ENCODE measurements around the gene LIMCH1. TPM values are rescaled to one million over a fixed set of nuclear protein-coding genes. Genes with fewer than 3 reads are reported as not detected.
"Not testable (repeated sequence)": the region's sequence is repeated elsewhere in the genome, so short reads cannot be mapped to it uniquely, and the experiment has no call there.

Gene LIMCH1
- total RNA-seq, 1 donor from 2014 or later: not detected

DNA sequence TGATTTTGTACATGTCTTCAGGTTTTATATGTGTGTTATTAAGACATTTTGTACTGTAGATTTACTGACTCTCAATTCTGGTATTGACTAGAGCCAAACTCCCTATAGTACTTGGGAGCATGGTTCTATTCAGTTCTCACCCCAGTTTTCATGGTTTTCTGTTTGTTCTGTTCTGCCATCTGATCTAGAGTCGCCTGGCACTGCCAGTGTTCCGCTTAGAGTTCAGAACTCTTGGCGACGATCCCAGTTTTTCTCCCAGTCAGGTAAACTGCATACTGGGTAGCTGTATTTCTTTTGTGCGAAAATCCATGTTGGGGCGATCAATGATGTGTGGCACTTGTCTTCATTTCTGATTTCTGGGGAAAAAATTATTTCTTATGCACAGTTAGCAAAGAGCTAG is 132.6 kb downstream of the LIMCH1 start:
- intact Hi-C loops (cut with micrococcal nuclease): no loop called here

DNA sequence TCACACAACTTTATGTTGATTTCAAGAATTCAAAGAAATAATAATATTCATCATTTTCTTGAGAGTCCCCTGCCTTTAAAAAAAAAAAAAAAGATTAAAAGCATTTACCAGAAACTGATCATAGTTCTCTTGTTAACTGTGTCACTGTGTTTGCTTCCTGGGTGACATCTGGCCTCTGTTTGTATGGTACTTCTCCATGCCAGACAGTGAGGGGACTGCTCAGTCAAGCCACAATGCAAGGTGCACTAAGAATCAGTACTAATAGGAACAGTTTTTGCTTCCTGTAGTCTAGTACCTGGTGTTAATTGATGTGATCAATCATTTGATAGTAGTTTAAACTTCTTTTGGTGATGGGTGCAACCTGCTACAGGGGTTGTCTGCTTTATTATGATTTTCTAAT is 133.0 kb downstream of the LIMCH1 start:
- intact Hi-C loops (cut with micrococcal nuclease): no loop called here

DNA sequence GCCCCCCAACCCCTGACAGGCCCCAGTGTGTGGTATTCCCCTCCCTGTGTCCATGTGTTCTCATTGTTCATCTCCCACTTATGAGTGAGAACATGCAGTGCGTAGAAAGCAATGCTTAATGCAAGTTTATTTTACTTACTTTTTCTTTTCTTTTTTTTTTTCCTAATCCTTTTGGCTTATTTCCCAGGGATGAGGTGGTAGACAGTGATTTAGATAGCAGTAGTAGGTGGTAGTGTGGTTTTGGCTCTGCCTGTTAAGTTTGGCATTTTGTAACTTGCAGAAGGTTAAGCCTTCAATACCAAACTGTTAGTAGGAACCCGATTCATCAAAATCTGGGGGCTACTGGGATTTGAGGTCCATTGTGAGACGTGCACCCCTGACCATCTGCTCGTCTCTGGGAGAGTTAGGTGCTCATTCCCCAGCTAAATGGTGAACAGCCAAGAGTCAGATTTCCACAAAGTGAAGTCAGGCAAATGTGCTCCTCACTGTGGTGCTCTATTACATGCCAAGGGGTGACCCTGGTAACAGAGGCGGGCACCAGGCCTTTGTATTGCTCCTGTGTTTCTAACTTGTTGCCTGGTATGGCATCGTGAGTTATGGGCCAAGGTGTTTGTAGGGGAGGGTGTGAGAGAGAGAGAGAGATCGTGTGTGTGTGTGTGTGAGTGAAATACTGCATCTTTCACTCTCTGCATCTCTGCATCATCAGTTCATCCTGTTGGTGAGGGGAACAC is 140.3 kb downstream of the LIMCH1 start:
- intact Hi-C loops (cut with micrococcal nuclease): no loop called here

DNA sequence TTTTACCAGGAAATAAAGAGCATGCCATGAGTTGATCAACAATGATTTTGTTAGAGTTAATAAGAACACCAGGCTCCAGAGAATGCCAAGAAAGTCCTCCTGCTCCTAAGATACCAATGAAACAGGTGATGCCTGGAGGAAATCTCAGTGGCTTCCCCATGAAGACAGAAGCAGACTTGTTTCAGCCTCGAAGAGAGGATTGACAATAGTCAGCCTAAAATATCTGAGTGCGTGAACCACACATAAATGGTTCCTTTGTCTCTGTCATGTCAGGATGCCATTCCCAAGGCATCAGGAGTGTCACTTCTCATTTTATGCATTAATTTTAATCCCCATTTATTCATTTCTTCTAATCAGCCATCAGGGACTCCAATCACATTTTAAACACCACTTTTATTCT is 141.0 kb downstream of the LIMCH1 start:
- intact Hi-C loops (cut with micrococcal nuclease): no loop called here

- intact Hi-C loops (cut with micrococcal nuclease): no loop called here
These were observed 142.0 kb downstream of the LIMCH1 start for GRCh38 chr4:41679991-41680390.

GRCh38 chr4:41681054-41681453 is 143.1 kb downstream of the LIMCH1 start:
- intact Hi-C loops (cut with micrococcal nuclease): no loop called here

GRCh38 chr4:41683326-41683725 is 145.4 kb downstream of the LIMCH1 start:
- intact Hi-C loops (cut with micrococcal nuclease): no loop called here

DNA sequence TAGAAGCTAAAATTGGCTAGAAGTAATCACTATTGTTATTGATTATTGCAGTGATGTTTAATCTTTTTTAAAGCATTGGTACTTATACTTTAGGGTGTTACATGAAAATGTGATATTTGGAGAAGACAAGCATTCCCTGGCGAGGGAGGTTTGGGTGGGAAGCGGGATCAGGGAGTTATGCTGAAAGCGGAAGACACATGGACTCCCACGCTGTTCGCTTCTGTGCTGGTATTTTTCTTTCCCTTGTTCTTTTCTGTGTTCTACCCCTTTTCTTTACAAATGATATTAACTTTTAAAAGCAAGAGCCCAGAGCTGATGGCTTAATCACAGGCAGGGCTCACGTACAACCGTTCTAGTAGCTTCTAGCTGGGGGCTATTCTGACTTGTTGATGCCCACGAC is 148.9 kb downstream of the LIMCH1 start:
- intact Hi-C loops (cut with micrococcal nuclease): no loop called here

GRCh38 chr4:41687971-41688370 is 150.0 kb downstream of the LIMCH1 start:
- intact Hi-C loops (cut with micrococcal nuclease): no loop called here

GRCh38 chr4:41692717-41693345 is 154.9 kb downstream of the LIMCH1 start:
- intact Hi-C loops (cut with micrococcal nuclease): loop anchor here (1.0 kb wide), 2 partner anchors 189 to 195 kb away; no protein-coding TSS in a partner anchor

DNA sequence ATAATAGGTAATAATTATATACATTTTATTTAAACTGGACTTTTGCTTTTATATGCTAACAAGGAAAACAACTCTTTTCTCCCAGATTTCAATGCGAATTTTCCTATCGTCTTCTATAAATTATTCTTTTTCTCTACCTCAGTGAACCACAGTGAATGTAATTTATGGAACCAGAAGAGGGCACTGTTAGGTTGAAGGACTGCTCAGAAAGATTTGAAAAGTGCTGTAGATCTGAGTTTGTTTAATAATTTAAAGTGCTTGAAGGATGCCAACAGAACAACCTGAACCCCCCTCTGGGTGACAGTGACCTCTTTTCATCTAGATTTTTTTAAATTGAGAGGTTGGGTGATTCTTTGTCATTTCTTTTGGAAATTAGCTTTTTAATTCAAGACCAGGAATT is 155.7 kb downstream of the LIMCH1 start:
- intact Hi-C loops (cut with micrococcal nuclease): loop anchor here (1.0 kb wide), 2 partner anchors 189 to 195 kb away; no protein-coding TSS in a partner anchor

DNA sequence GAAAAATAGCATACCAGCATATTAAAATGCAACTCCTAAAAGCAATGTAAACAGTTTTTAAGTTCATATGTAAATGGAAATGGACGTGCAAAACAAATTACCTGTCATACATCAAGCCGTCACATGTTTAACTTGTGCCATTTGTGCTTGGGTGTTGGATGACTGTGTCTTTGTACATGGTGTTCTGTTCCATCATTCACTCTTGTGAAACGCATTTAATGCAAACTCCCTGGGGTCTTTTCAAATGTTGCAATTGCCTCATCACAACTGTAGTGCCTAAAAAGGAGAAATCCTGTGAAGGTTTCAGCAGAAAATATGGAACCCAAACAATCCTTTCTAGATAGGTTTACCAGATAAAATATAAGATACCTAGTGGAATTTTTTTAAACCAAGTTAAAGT is 158.2 kb downstream of the LIMCH1 start:
- intact Hi-C loops (cut with micrococcal nuclease): no loop called here

DNA sequence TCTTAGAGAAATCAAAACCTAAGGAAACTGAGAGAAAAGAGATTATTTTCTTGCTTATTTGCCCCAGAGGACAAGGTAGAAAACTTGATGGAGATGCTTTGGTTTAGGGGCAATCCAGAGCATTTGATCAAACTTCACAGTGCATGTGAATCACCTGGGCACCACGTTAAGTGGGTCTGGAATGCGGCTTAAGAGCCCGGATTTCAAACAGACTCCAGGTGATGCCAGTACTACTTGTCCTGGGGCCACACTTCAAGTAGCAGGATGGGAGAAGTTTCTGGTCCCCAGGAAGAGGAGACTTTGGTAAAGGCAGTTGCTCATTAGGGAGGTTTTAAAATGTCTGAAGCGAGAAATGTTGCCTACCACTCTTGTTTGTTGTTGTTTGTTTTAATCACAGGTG is 158.8 kb downstream of the LIMCH1 start:
- intact Hi-C loops (cut with micrococcal nuclease): no loop called here

GRCh38 chr4:41701983-41702382 is 164.0 kb downstream of the LIMCH1 start:
- intact Hi-C loops (cut with micrococcal nuclease): no loop called here

GRCh38 chr4:41702770-41703169 is 164.8 kb downstream of the LIMCH1 start:
- intact Hi-C loops (cut with micrococcal nuclease): no loop called here

- intact Hi-C loops (cut with micrococcal nuclease): no loop called here
These were observed 165.8 kb downstream of the LIMCH1 start for GRCh38 chr4:41703785-41704184.

DNA sequence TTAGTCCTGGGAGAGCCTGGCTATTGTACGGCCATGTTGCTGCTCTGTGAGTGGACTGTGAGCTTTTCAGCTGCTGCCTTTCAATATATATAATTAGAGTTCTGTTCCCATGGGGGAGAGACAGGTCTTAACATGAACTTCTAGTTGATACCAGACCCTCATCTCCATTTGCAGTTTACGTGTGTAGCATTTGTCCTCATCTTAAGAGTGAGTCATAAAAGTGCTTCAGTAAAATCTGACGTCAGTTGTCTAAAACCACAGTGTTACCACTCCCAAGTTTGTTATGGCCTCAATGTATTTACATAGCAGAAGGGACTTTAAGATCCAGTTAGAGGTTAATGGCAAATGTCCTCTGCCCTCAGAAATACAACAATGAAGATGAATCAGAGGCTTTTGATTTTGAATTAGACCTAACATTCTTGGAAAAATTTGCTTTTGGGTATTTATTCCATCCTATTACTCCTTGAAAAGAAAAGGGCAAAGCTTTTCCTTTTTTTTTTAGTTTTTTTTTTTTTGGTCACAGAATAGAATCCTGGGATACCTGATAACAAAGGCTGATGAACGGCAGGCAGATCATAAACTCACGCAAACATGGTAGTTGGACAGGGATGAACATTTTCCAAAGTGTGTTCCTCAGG is 172.0 kb downstream of the LIMCH1 start:
- intact Hi-C loops (cut with micrococcal nuclease): no loop called here

DNA sequence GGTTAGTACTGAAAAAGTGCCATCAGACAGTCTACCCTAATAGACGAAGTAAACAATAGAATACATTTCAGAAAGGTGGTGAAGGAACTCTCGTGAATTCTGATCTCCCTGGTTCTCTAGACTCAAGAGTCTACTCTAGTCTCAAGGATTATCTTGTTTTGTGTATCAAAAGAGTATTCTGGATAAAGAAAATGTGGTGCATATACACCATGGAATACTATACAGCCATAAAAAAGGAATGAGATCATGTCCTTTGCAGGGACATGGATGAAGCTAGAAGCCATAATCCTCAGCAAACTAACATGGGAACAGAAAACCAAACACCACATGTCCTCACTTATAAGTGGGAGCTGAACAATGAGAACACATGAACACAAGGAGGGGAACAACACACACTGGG is 173.7 kb downstream of the LIMCH1 start:
- intact Hi-C loops (cut with micrococcal nuclease): not testable (repeated sequence)

- intact Hi-C loops (cut with micrococcal nuclease): no loop called here
These were observed 174.5 kb downstream of the LIMCH1 start for GRCh38 chr4:41712425-41712824.

GRCh38 chr4:41713768-41714167 is 175.8 kb downstream of the LIMCH1 start:
- intact Hi-C loops (cut with micrococcal nuclease): no loop called here

GRCh38 chr4:41714364-41715000 is 176.5 kb downstream of the LIMCH1 start:
- intact Hi-C loops (cut with micrococcal nuclease): no loop called here

- intact Hi-C loops (cut with micrococcal nuclease): no loop called here
These were observed 177.2 kb downstream of the LIMCH1 start for GRCh38 chr4:41715155-41715554.

Measured in T-helper 2 cell treated with Interferon-gamma antibody and Interleukin-4, amounts not matched to agents 100 ng/mL and 5 ng/mL, for 36 hours (primary cell).